WTC11 (cell line): ENCODE data around the gene TNS3. TPM values are rescaled to one million over a fixed set of nuclear protein-coding genes. Genes with fewer than 3 reads are reported as not detected.

ENCODE experiments used
- ATAC-seq: fragments of 200-7000 bp; cut with Tn5 transposase; 2 replicates; pipeline ENCODE4 v1.10.0; 2021; ENCODE audit warnings: mild to moderate bottlenecking, moderate library complexity
- CTCF ChIA-PET: fragments of 300-600 bp; sonication (Branson Sonifier 250); formaldehyde crosslinking; loops from one replicate; lab custom pipeline; 2021; ENCODE audit warnings: antibody characterized with exemption; lab: Charles Lee
- POLR2A ChIA-PET: fragments of 350-600 bp; sonication (Branson Sonifier 250); formaldehyde crosslinking; loops from one replicate; lab custom pipeline; 2021; ENCODE audit warnings: antibody characterized with exemption; lab: Charles Lee
- DNase-seq: peaks from one replicate; pipeline ENCODE4 v3.0.0; 2021; ENCODE audit warnings: low spot score
- H3K27ac Mint-ChIP-seq: 2 replicates; pipeline ENCODE4 v1.8.0; 2021; ENCODE audit warnings: mixed read lengths
- H3K27me3 Mint-ChIP-seq: 2 replicates; pipeline ENCODE4 v1.8.0; 2021; ENCODE audit warnings: low read depth, mild to moderate bottlenecking, moderate library complexity, mixed read lengths
- H3K36me3 Mint-ChIP-seq: 2 replicates; pipeline ENCODE4 v1.8.0; 2021; ENCODE audit warnings: mixed read lengths
- H3K4me1 Mint-ChIP-seq: 2 replicates; pipeline ENCODE4 v1.8.0; 2022; ENCODE audit warnings: mixed read lengths
- H3K4me3 Mint-ChIP-seq: 2 replicates; pipeline ENCODE4 v1.8.0; 2021; ENCODE audit warnings: mild to moderate bottlenecking, moderate library complexity, mixed read lengths
- H3K9me3 Mint-ChIP-seq: 2 replicates; pipeline ENCODE4 v1.8.0; 2021; ENCODE audit warnings: mixed read lengths
- CBFB ChIP-seq: sonication (generic); formaldehyde crosslinking; IDR thresholded peaks from 2 replicates; pipeline ENCODE4 v1.8.1; 2022; ENCODE audit warnings: mild to moderate bottlenecking, low read depth, missing genetic modification reagents
- IRF2 ChIP-seq: sonication (generic); formaldehyde crosslinking; IDR thresholded peaks from 2 replicates; pipeline ENCODE4 v1.8.0; 2022; ENCODE audit warnings: low read depth, missing genetic modification reagents, borderline replicate concordance
- JUN ChIP-seq: sonication (generic); formaldehyde crosslinking; IDR thresholded peaks from 2 replicates; pipeline ENCODE4 v1.8.0; 2023; ENCODE audit warnings: mild to moderate bottlenecking, missing genetic modification reagents
- NFE2L1 ChIP-seq: sonication (generic); formaldehyde crosslinking; IDR thresholded peaks from 2 replicates; pipeline ENCODE4 v1.8.1; 2023; ENCODE audit warnings: missing genetic modification reagents
- NR2C2 ChIP-seq: sonication (generic); formaldehyde crosslinking; IDR thresholded peaks from 2 replicates; pipeline ENCODE4 v1.8.0; 2022; ENCODE audit warnings: mild to moderate bottlenecking, missing genetic modification reagents
- PRDM15 ChIP-seq: sonication (generic); formaldehyde crosslinking; IDR thresholded peaks from 2 replicates; pipeline ENCODE4 v1.8.0; 2022; ENCODE audit warnings: missing genetic modification reagents
- PRRX2 ChIP-seq: fragments of 250-450 bp; sonication (Bioruptor Pico); IDR thresholded peaks from 2 replicates; pipeline ENCODE4 v1.8.0; 2021; ENCODE audit warnings: mild to moderate bottlenecking
- SMAD3 ChIP-seq: sonication (generic); formaldehyde crosslinking; IDR thresholded peaks from 2 replicates; pipeline ENCODE4 v1.8.0; 2022; ENCODE audit warnings: missing genetic modification reagents, mild to moderate bottlenecking, borderline replicate concordance
- STAT6 ChIP-seq: sonication (generic); formaldehyde crosslinking; conservative IDR thresholded peaks from 2 replicates; pipeline ENCODE4 v1.8.1; 2023; ENCODE audit warnings: mild to moderate bottlenecking, low read depth, missing genetic modification reagents, moderate library complexity
- TEAD4 ChIP-seq: sonication (generic); formaldehyde crosslinking; IDR thresholded peaks from 2 replicates; pipeline ENCODE4 v1.8.0; 2022; ENCODE audit warnings: mild to moderate bottlenecking, missing genetic modification reagents
- ZNF317 ChIP-seq: sonication (generic); formaldehyde crosslinking; IDR thresholded peaks from 2 replicates; pipeline ENCODE4 v1.8.1; 2023; ENCODE audit warnings: low read depth, mild to moderate bottlenecking, moderate library complexity, missing genetic modification reagents, borderline replicate concordance
- ZNF423 ChIP-seq: fragments of 250-450 bp; sonication (Bioruptor Pico); IDR thresholded peaks from 2 replicates; pipeline ENCODE4 v2.1.2; 2022; ENCODE audit warnings: mild to moderate bottlenecking, moderate library complexity
- ZNF671 ChIP-seq: fragments of 250-450 bp; sonication (Bioruptor Pico); IDR thresholded peaks from 2 replicates; pipeline ENCODE4 v1.8.0; 2021; ENCODE audit warnings: mild to moderate bottlenecking
- total RNA-seq: library from RNA; stranded (reverse); gene quantifications from 3 replicates; pipeline ENCODE4 v1.2.3, GENCODE V29; 2021
- TF ChIP-seq, protein P1 (sequence below): sonication (generic); formaldehyde crosslinking; conservative IDR thresholded peaks from 2 replicates; pipeline ENCODE4 v1.8.1; 2022; ENCODE audit warnings: mild to moderate bottlenecking, missing genetic modification reagents
- TF ChIP-seq, protein P2 (sequence below): sonication (generic); formaldehyde crosslinking; IDR thresholded peaks from 2 replicates; pipeline ENCODE4 v1.8.1; 2022; ENCODE audit warnings: low read depth, missing genetic modification reagents, borderline replicate concordance
- TF ChIP-seq, protein P3 (sequence below): sonication (generic); formaldehyde crosslinking; IDR thresholded peaks from 2 replicates; pipeline ENCODE4 v1.8.0; 2023; ENCODE audit warnings: missing genetic modification reagents, mild to moderate bottlenecking, borderline replicate concordance
- TF ChIP-seq, protein P4 (sequence below): sonication (generic); formaldehyde crosslinking; IDR thresholded peaks from 2 replicates; pipeline ENCODE4 v1.8.1; 2023; ENCODE audit warnings: mild to moderate bottlenecking, missing genetic modification reagents

TNS3 gene
- total RNA-seq, 1 experiment from 2014 or later = 37.7 TPM

GRCh38 chr7:47503281-47503680, 78.6 kb downstream of the TNS3 start:
- ChIA-PET CTCF (no interaction called here), POLR2A (no interaction called here)
- no peak for ATAC-seq
- TF ChIP-seq, protein P1, sequence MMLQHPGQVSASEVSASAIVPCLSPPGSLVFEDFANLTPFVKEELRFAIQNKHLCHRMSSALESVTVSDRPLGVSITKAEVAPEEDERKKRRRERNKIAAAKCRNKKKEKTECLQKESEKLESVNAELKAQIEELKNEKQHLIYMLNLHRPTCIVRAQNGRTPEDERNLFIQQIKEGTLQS (CRISPR knock-in tag) = no peak
- TF ChIP-seq PRDM15 (CRISPR knock-in tag) (no peak), TEAD4 (CRISPR knock-in tag) (no peak), SMAD3 (CRISPR knock-in tag) (no peak), NR2C2 (CRISPR knock-in tag) (no peak), PRRX2 (CRISPR knock-in tag) (no peak)
- TF ChIP-seq, protein P2, sequence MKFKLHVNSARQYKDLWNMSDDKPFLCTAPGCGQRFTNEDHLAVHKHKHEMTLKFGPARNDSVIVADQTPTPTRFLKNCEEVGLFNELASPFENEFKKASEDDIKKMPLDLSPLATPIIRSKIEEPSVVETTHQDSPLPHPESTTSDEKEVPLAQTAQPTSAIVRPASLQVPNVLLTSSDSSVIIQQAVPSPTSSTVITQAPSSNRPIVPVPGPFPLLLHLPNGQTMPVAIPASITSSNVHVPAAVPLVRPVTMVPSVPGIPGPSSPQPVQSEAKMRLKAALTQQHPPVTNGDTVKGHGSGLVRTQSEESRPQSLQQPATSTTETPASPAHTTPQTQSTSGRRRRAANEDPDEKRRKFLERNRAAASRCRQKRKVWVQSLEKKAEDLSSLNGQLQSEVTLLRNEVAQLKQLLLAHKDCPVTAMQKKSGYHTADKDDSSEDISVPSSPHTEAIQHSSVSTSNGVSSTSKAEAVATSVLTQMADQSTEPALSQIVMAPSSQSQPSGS (CRISPR knock-in tag) = no peak
- TF ChIP-seq, protein P3, sequence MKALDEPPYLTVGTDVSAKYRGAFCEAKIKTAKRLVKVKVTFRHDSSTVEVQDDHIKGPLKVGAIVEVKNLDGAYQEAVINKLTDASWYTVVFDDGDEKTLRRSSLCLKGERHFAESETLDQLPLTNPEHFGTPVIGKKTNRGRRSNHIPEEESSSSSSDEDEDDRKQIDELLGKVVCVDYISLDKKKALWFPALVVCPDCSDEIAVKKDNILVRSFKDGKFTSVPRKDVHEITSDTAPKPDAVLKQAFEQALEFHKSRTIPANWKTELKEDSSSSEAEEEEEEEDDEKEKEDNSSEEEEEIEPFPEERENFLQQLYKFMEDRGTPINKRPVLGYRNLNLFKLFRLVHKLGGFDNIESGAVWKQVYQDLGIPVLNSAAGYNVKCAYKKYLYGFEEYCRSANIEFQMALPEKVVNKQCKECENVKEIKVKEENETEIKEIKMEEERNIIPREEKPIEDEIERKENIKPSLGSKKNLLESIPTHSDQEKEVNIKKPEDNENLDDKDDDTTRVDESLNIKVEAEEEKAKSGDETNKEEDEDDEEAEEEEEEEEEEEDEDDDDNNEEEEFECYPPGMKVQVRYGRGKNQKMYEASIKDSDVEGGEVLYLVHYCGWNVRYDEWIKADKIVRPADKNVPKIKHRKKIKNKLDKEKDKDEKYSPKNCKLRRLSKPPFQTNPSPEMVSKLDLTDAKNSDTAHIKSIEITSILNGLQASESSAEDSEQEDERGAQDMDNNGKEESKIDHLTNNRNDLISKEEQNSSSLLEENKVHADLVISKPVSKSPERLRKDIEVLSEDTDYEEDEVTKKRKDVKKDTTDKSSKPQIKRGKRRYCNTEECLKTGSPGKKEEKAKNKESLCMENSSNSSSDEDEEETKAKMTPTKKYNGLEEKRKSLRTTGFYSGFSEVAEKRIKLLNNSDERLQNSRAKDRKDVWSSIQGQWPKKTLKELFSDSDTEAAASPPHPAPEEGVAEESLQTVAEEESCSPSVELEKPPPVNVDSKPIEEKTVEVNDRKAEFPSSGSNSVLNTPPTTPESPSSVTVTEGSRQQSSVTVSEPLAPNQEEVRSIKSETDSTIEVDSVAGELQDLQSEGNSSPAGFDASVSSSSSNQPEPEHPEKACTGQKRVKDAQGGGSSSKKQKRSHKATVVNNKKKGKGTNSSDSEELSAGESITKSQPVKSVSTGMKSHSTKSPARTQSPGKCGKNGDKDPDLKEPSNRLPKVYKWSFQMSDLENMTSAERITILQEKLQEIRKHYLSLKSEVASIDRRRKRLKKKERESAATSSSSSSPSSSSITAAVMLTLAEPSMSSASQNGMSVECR = no peak
- Mint-ChIP-seq H3K27me3 (no peaks in the 10 kb centered on the region), H3K4me1 (peaks cover 30% of the 10 kb centered on the region), H3K4me3 (no peak overlapping the region), H3K9me3 (no peaks in the 10 kb centered on the region), H3K27ac (no peak overlapping the region), H3K36me3 (peaks cover 3% of the 10 kb centered on the region; the same call in 1 of the 2 replicates)
- no peak for DNase-seq

- ChIA-PET CTCF (interaction anchor here (1.1 to 1.2 kb wide), 2 partner anchors 58 to 67 kb away, joined by 3 to 6 read pairs; no protein-coding TSS in a partner anchor), POLR2A (no interaction called here)
- no peak overlapping the region for H3K4me3 Mint-ChIP-seq
- H3K4me1 Mint-ChIP-seq = peaks cover 38% of the 10 kb centered on the region
- TF ChIP-seq ZNF423 (CRISPR knock-in tag) (peak; percentile 27; the same call in 1 of the 2 replicates), ZNF317 (no peak)
- H3K36me3 Mint-ChIP-seq = peaks cover 3% of the 10 kb centered on the region; the same call in 1 of the 2 replicates
- no peaks in the 10 kb centered on the region for H3K9me3 Mint-ChIP-seq
- ATAC-seq (peak; percentile 25; the same call in 1 of the 2 replicates), DNase-seq (no peak)
- H3K27me3 Mint-ChIP-seq = no peaks in the 10 kb centered on the region
- no peak overlapping the region for H3K27ac Mint-ChIP-seq
Measured at GRCh38 chr7:47502240-47502877, 79.6 kb downstream of the TNS3 start.

DNA sequence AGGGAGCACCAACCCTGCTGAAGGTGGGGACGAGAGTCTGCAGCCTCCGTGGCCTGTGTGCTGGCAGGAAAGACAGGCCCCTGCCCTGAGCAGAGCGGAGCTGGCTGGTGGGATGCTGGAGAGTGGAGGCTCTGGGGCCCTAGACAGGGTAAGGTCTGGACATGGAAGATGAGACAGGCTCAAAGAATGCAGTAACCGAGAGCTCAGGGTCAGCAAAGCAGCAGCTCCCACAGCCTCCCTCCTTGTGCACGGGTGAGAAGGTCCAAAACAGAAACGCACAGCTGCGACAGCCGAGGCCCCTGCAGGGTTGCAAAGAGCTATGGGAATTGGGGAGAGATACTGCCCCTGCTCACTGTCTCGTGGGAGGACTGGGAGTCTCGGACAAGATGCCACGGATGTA, 80.5 kb downstream of the TNS3 start:
- peaks cover 3% of the 10 kb centered on the region; the same call in 1 of the 2 replicates for H3K36me3 Mint-ChIP-seq
- H3K27ac Mint-ChIP-seq = no peak overlapping the region
- ChIA-PET POLR2A (no interaction called here), CTCF (interaction anchor here (1.1 to 1.2 kb wide), 2 partner anchors 57 to 66 kb away, joined by 3 to 6 read pairs; no protein-coding TSS in a partner anchor)
- H3K9me3 Mint-ChIP-seq = no peaks in the 10 kb centered on the region
- H3K4me1 Mint-ChIP-seq = peaks cover 41% of the 10 kb centered on the region
- no peak overlapping the region for H3K4me3 Mint-ChIP-seq
- ATAC-seq (no peak), DNase-seq (no peak)
- no peaks in the 10 kb centered on the region for H3K27me3 Mint-ChIP-seq
- TF ChIP-seq JUN (CRISPR knock-in tag) = no peak
- no peak for TF ChIP-seq CBFB (CRISPR knock-in tag)
- no peak for TF ChIP-seq NFE2L1 (CRISPR knock-in tag)
- TF ChIP-seq, protein P4, sequence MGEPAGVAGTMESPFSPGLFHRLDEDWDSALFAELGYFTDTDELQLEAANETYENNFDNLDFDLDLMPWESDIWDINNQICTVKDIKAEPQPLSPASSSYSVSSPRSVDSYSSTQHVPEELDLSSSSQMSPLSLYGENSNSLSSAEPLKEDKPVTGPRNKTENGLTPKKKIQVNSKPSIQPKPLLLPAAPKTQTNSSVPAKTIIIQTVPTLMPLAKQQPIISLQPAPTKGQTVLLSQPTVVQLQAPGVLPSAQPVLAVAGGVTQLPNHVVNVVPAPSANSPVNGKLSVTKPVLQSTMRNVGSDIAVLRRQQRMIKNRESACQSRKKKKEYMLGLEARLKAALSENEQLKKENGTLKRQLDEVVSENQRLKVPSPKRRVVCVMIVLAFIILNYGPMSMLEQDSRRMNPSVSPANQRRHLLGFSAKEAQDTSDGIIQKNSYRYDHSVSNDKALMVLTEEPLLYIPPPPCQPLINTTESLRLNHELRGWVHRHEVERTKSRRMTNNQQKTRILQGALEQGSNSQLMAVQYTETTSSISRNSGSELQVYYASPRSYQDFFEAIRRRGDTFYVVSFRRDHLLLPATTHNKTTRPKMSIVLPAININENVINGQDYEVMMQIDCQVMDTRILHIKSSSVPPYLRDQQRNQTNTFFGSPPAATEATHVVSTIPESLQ (CRISPR knock-in tag) = no peak
- no peak for TF ChIP-seq ZNF671 (CRISPR knock-in tag)
- TF ChIP-seq STAT6 = no peak
- TF ChIP-seq IRF2 (CRISPR knock-in tag) = no peak
- no peak for TF ChIP-seq TEAD4 (CRISPR knock-in tag)
